LNCaP clone FGC (cell line): ENCODE data around the gene CCDC182.

Experiments
- DNase-seq: peaks from one replicate; pipeline ENCODE4 v3.0.0-alpha.2; 2011; ENCODE audit warnings: low read depth
- H3K4me3 ChIP-seq: 2 replicates; pipeline ENCODE4 v1.5.1; 2011; ENCODE audit warnings: mild to moderate bottlenecking, low read depth, low read length, control low read depth
- CTCF ChIP-seq: IDR thresholded peaks from 2 replicates; pipeline ENCODE4 v1.5.1; 2012; ENCODE audit warnings: mild to moderate bottlenecking; ENCODE audit not compliant: control insufficient read depth, insufficient read depth; ENCODE audit errors: extremely low read depth

CCDC182 gene

GRCh38 chr17:57739402-57740234 lies 5.5 kb downstream of the CCDC182 start:
- peak; percentile 69 for TF ChIP-seq CTCF
- no peak overlapping the region for H3K4me3 ChIP-seq
- DNase-seq = no peak

- no peak for DNase-seq
Observed at GRCh38 chr17:57737450-57737849, 7.6 kb downstream of the CCDC182 start.

GRCh38 chr17:57735707-57736106 lies 9.4 kb downstream of the CCDC182 start:
- no peak overlapping the region for H3K4me3 ChIP-seq
- peak; percentile 14 for DNase-seq
- TF ChIP-seq CTCF = peak; percentile 63

More at GRCh38 chr17:57737450-57737849, 7.6 kb downstream of the CCDC182 start:
- H3K4me3 ChIP-seq = no peak overlapping the region
- no peak for TF ChIP-seq CTCF

- no peak for DNase-seq
Observed at GRCh38 chr17:57735230-57735629, 9.9 kb downstream of the CCDC182 start.

GRCh38 chr17:57733085-57733484 lies 12.0 kb downstream of the CCDC182 start:
- no peak overlapping the region for H3K4me3 ChIP-seq
- no peak for DNase-seq
- TF ChIP-seq CTCF = no peak

More at GRCh38 chr17:57735230-57735629, 9.9 kb downstream of the CCDC182 start:
- no peak overlapping the region for H3K4me3 ChIP-seq
- no peak for TF ChIP-seq CTCF

GRCh38 chr17:57732062-57732461 lies 13.0 kb downstream of the CCDC182 start:
- TF ChIP-seq CTCF = no peak
- DNase-seq = no peak
- H3K4me3 ChIP-seq = no peak overlapping the region
